Motor neuron (in vitro differentiated cells): ENCODE data around the gene THBD. TPM values are rescaled to one million over a fixed set of nuclear protein-coding genes. Genes with fewer than 3 reads are reported as not detected.

Experiments used
- ATAC-seq, 8 experiments: fragments of 200-7000 bp; cut with Tn5 transposase; replicated peaks in 6 of 8; 2 replicates each; pipeline ENCODE4 v1.8.0; 2021; ENCODE audit warnings: mild to moderate bottlenecking in 8 of 8, moderate library complexity in 8 of 8
- H3K27ac ChIP-seq, 2 donors: fragments of 250-450 bp; sonication (Bioruptor Pico); 2 replicates each; pipeline ENCODE4 v1.9.0; 2021; ENCODE audit warnings: antibody characterized with exemption in 2 of 2, mild to moderate bottlenecking in 2 of 2, moderate library complexity in 1 of 2
- H3K4me1 ChIP-seq, 2 donors: fragments of 250-450 bp; sonication (Bioruptor Pico); replicated peaks in 1 of 2; 2 replicates each; pipeline ENCODE4 v1.6.1; 2021; ENCODE audit warnings: antibody characterized with exemption in 2 of 2, mild to moderate bottlenecking in 2 of 2, moderate library complexity in 1 of 2
- H3K4me3 ChIP-seq, 5 donors: fragments of 250-450 bp; sonication (Bioruptor Pico); 2 replicates each; pipeline ENCODE4 v1.9.0; 2021; ENCODE audit warnings: antibody characterized with exemption in 5 of 5, mild to moderate bottlenecking in 5 of 5, moderate library complexity in 4 of 5
- WGBS, 10 experiments: fragments of 450-650 bp; shearing (Covaris generic); methylation state at CpG; one replicate each; pipeline ENCODE4 v1.0.0; 2022; 5-methylcytosine and 5-hydroxymethylcytosine counted together
- in situ Hi-C, 9 experiments: fragments of 400-800 bp; cut with MboI; loops; one replicate each; pipeline ENCODE4 v1.15.0; 2021; ENCODE audit warnings: low sequenced_read_pairs in 9 of 9, low pct_unique_long_range_greater_than_20kb in 2 of 9; ENCODE audit not compliant: unreplicated experiment in 9 of 9
- total RNA-seq, 8 experiments: library from RNA; unstranded; fragments of 300-600 nt; gene quantifications; 2 replicates each; pipeline versions ENCODE4 v1.2.3 to v1.2.4, GENCODE V29; 2022

The THBD gene
- total RNA-seq, 8 experiments from 2014 or later: 0.04 to 7.3 (median 0.23) TPM

DNA sequence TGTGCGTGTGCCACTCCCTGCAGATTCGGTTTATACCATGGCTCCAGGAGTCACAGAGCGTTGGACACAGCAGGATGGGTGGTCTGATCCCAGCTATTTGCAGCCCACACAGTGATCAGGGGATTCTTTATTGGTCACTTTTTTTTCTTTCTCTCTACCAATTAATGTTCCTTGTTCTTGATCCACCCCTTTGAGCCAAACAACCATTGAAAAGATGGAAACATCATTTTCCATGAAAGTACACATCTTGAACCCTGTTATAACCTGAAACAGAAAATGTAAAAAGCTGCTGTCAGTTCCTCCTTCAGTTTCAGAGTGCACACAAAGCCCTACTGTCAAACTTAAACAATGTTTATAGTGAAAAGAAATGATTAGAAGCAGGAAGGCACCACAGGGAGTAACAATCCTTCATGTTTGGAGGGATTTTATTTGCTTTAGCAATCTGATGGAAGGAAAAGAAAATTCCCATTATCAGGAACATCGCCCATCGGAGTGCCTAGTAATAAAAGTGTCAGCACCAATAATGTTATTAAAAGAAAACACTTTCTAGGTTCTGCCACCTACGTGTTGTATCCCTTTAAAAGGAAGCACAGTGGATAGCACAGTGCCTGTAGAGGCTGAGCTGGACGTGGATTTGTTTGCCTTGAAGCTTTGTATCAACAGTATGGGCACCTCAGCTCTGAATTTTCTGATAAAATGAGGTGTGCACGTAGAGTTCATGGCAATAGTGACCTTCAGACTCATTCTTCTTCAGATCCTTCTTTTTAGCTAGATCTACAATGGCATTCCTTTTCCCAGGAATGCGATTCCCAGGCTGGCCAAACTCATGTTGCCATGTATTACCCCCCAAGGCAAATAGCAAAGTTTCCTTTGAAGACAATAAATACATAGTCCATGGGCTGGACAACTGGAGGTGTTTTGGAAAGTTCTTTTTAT lies 16.1 kb upstream of the THBD start:
- ATAC-seq: no peak
- 0 to 78% (median 53%) methylated on average over 1 to 9 of the region's 9 CpGs; no CpG with 5 or more reads in 1 of the 10 experiments for WGBS, 10 experiments
- Histone ChIP-seq H3K4me3 (no peak overlapping the region), H3K27ac (no peak overlapping the region), H3K4me1 (peaks cover 0 to 10% of the 10 kb centered on the region in 2 donors)
- in situ Hi-C loops: no loop called here

DNA sequence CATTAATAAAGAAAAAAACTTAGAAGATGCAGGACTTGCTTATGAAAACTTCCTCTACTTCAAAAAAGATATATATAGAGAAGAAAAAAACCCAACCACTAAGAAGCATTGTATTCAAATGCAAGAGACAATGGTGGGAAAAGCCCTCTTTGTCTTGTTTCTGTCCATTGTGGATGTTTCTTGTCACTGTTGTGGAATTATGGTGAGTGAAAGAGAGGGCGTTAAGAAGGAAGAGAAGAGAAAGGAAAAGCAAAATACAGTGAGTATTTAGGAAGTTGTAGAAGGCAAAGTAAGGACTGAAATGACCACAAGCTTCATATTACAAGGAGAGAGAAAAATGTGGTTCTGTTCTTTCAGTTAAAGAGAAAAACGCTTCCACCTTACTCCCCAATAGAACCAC lies 14.1 kb upstream of the THBD start:
- H3K4me3 ChIP-seq: no peak overlapping the region
- in situ Hi-C loops: no loop called here
- peak in 1 of 8 experiments; percentile 12 for ATAC-seq
- no peak overlapping the region for H3K27ac ChIP-seq
- H3K4me1 ChIP-seq: peaks cover 0 to 10% of the 10 kb centered on the region in 2 donors
- 60 to 100% (median 81%) methylated on average over 1 to 2 of the region's 2 CpGs; no CpG with 5 or more reads in 1 of the 10 experiments for WGBS, 10 experiments

DNA sequence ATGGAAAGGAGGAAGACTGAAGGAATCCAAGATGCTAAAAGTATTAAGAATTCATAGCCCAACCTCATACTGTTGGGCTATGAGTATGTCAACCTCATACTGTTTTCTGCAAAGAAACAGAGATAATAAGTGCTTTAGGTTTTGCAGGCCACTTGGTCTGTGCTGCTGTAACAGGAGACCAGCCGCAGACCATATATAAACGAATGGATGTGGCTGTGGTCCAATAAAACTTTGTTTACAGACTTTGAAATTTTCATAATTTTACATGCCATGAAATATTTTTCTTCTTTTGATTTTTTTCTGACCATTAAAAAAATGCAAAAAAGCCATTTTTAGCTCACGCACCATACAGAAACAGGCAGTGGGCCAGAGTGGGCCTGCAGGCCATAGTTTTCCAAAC lies 13.7 kb upstream of the THBD start:
- in situ Hi-C loops: no loop called here
- peak in 1 of 8 experiments; percentile 67 for ATAC-seq
- 16 to 100% (median 85%) methylated on average over 1 to 3 of the region's 3 CpGs; no CpG with 5 or more reads in 1 of the 10 experiments for WGBS, 10 experiments
- peaks cover 0 to 10% of the 10 kb centered on the region in 2 donors for H3K4me1 ChIP-seq
- H3K4me3 ChIP-seq: no peak overlapping the region
- H3K27ac ChIP-seq: no peak overlapping the region

DNA sequence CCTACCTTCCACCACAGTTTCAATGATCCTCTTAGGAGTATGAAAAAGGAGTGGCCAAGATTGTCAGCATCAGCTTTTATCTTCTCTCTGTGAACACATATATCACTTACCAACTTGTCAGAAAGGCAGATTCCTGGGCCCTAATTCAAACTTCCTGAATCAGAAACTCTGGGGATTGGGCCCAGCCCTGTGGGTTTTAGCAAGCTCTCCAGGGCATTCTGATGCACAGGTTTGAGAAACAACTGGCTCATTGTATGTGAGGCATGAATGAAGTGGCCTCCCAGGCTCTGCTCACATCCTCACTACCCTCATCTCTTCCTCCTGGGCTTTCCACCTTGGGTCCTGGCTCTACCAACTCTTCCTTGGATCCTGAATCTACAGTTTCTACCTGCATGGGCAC lies 13.2 kb upstream of the THBD start:
- in situ Hi-C loops: no loop called here
- peaks cover 0 to 10% of the 10 kb centered on the region in 2 donors for H3K4me1 ChIP-seq

DNA sequence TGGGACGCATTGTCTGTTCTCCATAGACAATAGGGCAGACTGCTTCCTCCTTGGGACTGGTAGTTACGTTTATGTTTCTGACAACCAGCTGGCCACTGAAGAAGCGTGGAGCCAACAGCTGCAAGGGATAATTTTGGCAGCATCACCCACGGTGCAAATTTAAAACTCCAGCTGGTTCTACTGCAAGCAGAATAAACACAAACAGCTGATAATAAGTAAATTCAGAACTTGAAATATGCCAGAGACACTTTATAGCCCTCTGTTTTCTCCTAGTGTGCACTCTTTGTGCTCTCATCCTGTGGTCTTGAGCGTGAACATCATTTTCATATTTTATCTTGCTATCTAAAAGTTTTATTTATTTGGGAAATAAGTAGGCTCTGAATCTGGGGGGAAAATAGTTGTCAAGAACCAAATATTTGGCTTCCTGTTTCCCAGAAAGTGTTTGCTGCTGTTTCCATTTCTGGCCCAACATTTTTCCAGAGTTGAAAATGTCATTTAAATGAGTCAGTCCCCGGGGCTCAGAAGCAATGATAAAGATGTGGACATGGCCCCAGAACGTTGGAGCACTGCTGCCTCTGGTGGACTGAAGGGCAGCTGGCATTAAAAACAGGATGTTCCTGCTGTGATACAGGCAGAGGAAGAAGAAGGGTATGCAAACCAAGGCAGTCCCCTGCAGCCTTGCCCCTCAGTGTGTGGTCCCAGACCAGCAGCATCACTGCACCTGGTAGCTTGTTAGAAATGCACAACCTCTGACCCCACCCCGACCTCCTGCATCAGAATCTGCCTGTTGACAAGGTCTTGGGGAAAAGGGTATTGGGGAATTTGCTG lies 12.5 kb upstream of the THBD start:
- WGBS, 10 experiments: 5 to 81% (median 36%) methylated on average over 2 to 8 of the region's 8 CpGs; no CpG with 5 or more reads in 1 of the 10 experiments
- Histone ChIP-seq H3K27ac (no peak overlapping the region), H3K4me1 (peaks cover 0 to 10% of the 10 kb centered on the region in 2 donors), H3K4me3 (no peak overlapping the region)
- in situ Hi-C loops: no loop called here
- ATAC-seq: peak in 3 of 8 experiments; percentile 74 to 89 (median 79)

More for the DNA sequence above, 13.2 kb upstream of the THBD start:
- no peak for ATAC-seq
- Histone ChIP-seq H3K27ac (no peak overlapping the region), H3K4me3 (no peak overlapping the region)

DNA sequence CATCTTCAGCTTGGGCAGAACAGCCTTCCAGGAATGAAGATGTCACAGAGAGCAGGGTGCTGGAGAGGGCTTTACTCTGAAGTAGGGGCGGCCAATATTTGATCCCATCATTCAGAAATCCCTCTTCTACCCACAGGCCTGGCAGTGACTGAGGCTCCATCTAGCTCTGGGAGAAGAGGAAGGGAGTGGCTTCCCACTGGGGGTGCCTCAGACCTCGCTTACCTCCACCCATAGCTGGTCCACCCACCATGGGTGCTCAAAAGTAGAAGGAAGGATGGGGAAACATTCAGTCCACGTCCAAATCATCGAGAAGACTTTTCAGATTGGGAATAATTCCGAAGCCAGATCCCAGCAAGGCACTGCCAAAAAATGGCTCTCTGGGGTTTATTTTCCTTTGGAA lies 11.8 kb upstream of the THBD start:
- Histone ChIP-seq H3K4me1 (peaks cover 0 to 10% of the 10 kb centered on the region in 2 donors), H3K27ac (no peak overlapping the region), H3K4me3 (no peak overlapping the region)
- no peak for ATAC-seq
- WGBS, 10 experiments: 20 to 100% (median 81%) methylated on average over 1 to 5 of the region's 5 CpGs; no CpG with 5 or more reads in 3 of the 10 experiments
- in situ Hi-C loops: no loop called here

DNA sequence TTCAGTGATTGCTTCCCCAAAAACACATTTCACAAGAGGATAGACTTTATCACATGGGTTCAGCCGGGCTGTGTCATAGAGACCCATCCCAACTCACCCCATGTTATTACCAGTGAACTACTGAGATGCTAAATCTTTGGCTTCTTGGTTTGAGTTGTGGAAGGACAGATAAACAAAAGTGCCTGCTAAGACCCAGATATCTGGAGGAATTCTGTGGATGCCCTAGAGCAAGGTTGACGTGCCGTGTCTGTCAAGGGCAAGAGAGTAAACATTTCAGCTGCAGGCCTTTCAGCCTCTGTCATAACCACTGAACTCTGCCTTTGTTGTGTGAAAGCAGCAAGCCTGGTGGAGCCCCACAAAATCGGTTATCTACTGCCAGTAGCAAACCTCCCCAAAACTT lies 11.2 kb upstream of the THBD start:
- no peak for ATAC-seq
- Histone ChIP-seq H3K27ac (no peak overlapping the region), H3K4me3 (no peak overlapping the region), H3K4me1 (peaks cover 0 to 9% of the 10 kb centered on the region in 2 donors)
- WGBS, 10 experiments: 17 to 93% (median 70%) methylated on average over 1 to 4 of the region's 4 CpGs; no CpG with 5 or more reads in 2 of the 10 experiments
- in situ Hi-C loops: no loop called here

DNA sequence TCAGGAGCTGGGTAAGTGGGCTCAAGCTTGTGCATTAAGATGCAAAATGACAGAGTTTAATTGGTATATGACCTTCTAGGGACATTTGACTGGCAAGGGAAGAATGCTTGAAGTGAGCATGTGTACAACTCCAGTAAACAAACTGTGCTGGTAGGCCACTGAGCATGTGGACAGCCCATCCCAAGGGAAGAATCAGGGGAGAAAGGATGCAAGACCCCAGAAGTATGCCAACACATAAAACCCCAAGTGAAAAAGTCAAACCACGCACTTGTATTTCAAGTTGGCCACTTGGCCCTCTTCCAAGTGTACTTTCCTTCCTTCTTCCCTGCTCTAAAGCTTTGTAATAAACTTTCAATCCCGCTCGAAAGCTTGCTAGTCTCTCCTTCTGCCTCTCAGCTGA lies 10.4 kb upstream of the THBD start:
- Histone ChIP-seq H3K4me3 (no peak overlapping the region), H3K27ac (no peak overlapping the region), H3K4me1 (peaks cover 0 to under 1% of the 10 kb centered on the region in 2 donors)
- WGBS, 10 experiments: 73 to 90% (median 80%) methylated on average over 2 to 3 of the region's 3 CpGs; no CpG with 5 or more reads in 1 of the 10 experiments
- in situ Hi-C loops: loop anchor here in 1 of 9 experiments (10.0 kb wide), 2 partner anchors 175 to 285 kb away; no protein-coding TSS in a partner anchor
- no peak for ATAC-seq

DNA sequence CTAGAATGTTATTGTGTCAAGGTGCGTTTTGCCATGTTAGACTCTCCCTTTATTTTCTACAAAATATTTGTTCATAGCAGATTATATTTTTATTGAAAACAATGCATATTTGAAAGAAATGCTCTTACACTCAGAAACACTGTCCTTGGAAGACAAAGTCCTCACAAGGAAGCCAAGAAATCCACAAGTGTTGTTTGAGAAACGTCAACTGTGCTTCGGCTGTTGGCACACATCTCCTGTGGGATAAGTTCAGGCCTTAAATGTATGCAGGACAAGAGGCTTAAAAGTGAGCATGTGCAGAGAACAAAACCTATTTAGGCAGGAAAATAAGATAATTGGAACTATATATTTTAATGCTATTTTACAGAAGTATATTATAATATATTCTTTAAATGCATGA lies 9.5 kb upstream of the THBD start:
- in situ Hi-C loops: loop anchor here in 1 of 9 experiments (10.0 kb wide), 2 partner anchors 176 to 286 kb away; no protein-coding TSS in a partner anchor
- 61 to 100% (median 90%) methylated on average over 1 to 3 of the region's 3 CpGs; no CpG with 5 or more reads in 1 of the 10 experiments for WGBS, 10 experiments
- H3K4me1 ChIP-seq: no peaks in the 10 kb centered on the region
- no peak for ATAC-seq
- H3K27ac ChIP-seq: no peak overlapping the region
- H3K4me3 ChIP-seq: no peak overlapping the region

DNA sequence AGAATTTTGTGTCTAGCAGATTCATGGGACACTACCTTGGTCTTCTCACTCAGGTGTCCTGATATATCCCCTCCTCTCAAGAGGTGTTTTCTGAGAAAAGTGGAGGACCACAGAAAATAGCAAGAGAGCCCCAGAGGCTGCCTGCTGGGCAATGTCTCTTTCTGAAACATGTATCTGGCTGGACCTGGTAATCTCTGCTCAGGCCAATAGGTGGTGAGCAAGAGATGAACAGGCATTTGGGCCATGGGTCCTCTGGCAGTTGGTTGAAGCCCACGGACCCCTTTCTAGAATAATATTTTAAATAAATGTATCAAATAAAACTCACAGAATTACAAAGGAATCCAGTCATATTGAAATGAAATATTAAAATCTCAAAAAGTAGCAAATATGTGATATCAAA lies 8.8 kb upstream of the THBD start:
- ATAC-seq: no peak
- 43 to 83% (median 60%) methylated on average over 1 of the region's 1 CpG; no CpG with 5 or more reads in 4 of the 10 experiments for WGBS, 10 experiments
- no peaks in the 10 kb centered on the region for H3K4me1 ChIP-seq
- H3K27ac ChIP-seq: no peak overlapping the region
- no peak overlapping the region for H3K4me3 ChIP-seq
- in situ Hi-C loops: loop anchor here in 1 of 9 experiments (10.0 kb wide), 2 partner anchors 177 to 287 kb away; no protein-coding TSS in a partner anchor

DNA sequence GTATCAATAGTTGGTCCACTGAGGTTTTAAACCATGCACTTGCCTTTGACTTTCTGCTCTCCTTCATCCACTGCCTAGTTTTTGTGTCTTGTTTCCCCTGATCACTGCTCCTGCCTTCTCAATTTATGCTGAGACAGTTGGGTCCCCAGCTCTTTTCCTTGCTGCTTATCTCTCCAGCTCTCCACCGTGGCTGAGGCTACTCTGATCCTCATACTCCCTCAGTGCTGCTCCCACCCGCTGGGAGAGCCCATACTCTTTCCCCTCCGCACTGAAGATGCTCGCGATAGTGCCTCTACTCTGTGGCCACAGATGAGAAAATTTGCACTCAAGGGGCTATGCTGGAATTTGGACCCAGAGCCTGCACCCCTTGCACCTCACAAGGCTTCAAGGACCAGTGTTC lies 3.4 kb upstream of the THBD start:
- Histone ChIP-seq H3K4me1 (peaks cover 0 to 14% of the 10 kb centered on the region in 2 donors), H3K4me3 (no peak overlapping the region), H3K27ac (no peak overlapping the region)
- WGBS, 10 experiments: 76 to 100% (median 93%) methylated on average over 2 to 5 of the region's 5 CpGs; no CpG with 5 or more reads in 6 of the 10 experiments
- in situ Hi-C loops: loop anchor here in 1 of 9 experiments (10.0 kb wide), 2 partner anchors 182 to 292 kb away; no protein-coding TSS in a partner anchor
- ATAC-seq: no peak

DNA sequence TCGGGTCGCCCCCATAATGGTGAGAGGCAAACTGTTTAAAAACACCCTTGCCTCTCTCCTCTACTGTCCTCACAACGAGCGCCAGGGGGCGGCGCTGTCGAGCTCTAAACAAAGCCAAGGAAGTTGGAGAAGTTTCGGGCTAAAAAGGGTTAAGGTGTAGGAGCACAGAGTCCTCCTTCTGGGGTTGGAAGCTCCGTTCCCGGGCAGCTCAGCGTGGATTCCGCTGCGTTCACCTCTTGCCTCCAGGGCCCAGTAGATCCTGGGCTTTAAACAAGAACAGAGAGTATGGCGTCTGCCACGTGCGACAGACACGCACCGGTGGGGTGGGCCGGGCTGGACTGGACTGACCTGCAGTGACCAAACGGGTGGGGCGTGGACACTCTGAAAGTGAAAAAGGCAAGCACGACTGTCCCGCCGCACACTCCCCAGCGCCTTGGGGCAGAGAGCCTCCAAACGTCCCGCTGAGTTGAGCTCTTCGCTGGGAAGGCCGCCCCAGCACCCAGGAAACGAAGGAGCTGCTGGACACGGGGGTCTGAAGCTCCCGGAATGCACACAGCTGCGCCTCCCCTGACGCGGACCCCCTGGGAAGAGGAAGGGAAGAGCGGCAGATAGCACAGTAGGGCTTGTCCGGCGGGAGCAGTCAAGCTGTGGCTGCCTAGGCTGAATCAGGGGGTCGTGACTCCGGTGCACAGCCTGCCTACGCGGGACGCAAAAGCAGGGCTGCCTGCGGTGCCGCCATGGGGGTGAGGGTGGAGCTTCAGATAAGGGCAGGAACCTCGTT lies 1.6 kb upstream of the THBD start:
- no peak overlapping the region for H3K27ac ChIP-seq
- in situ Hi-C loops: loop anchor here in 1 of 9 experiments (10.0 kb wide), 2 partner anchors 184 to 294 kb away; no protein-coding TSS in a partner anchor
- H3K4me1 ChIP-seq: peaks cover 0 to 14% of the 10 kb centered on the region in 2 donors
- WGBS, 10 experiments: 0 to 90% (median 7%) methylated on average over 1 to 24 of the region's 46 CpGs; no CpG with 5 or more reads in 3 of the 10 experiments
- H3K4me3 ChIP-seq: peak overlapping the region in 3 of 5 donors; percentile 23 to 28 (median 24)
- peak; percentile 30 to 75 (median 48) for ATAC-seq
